Central memory CD4-positive, alpha-beta T cell (primary cell): ENCODE data around the gene ZFAND2B.
"Not testable (repeated sequence)": the region's sequence is repeated elsewhere in the genome, so short reads cannot be mapped to it uniquely, and the experiment has no call there.

Source experiments
- DNase-seq: peaks from one replicate; pipeline ENCODE4 v3.0.0; 2022

The ZFAND2B gene

GRCh38 chr2:219251656-219252055, 45.1 kb downstream of the ZFAND2B start:
- DNase-seq: no peak

DNA sequence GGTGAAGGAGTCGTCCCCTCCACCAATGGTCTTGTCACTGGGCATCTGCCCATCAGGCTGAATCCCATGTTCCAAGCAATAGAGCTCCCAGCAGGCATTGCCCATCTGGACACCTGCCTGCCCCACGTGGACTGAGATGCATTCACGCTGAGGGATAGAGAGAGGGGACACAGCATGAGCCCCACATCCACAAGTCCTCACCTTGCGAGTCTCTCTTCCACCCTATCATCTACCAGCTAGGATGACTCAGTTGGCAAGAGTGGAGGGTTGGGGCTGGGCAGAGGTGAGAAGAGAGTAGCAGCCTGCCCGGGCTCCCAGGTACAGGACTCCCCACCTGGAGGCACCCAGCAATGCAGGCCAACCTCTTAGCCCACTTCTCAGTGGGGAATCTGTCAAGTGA, 45.5 kb downstream of the ZFAND2B start:
- peak; percentile 18 for DNase-seq

DNA sequence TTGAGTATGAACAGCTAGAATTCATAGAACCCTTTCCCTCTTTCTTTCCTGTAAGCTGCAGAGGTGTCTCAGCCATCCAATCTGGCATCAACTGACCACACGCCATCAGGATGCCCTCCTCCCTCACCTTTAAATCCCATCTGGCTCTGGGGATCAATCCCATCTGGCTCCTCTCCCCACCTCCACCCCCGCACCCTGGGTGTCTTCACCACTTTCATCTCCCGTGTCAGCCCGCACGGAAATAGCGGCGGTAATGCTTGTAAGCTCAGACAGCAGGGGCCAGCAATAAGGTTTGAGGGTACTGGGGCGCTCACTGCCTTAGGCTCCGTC, 46.0 kb downstream of the ZFAND2B start:
- no peak for DNase-seq

GRCh38 chr2:219252900-219253752, 46.5 kb downstream of the ZFAND2B start, which contains the start of gene TUBA4B:
TUBA4B (plus strand) TSS chr2:219253243; CDS start chr2:219253408, 165 bp downstream.
- peak; percentile 50 for DNase-seq

- DNase-seq: peak; percentile 87
These were observed 47.4 kb downstream of the ZFAND2B start, which contains the start of gene TUBA4A for GRCh38 chr2:219253753-219254589. TUBA4A (minus strand) TSS chr2:219253918; CDS start chr2:219253858, 60 bp downstream.

DNA sequence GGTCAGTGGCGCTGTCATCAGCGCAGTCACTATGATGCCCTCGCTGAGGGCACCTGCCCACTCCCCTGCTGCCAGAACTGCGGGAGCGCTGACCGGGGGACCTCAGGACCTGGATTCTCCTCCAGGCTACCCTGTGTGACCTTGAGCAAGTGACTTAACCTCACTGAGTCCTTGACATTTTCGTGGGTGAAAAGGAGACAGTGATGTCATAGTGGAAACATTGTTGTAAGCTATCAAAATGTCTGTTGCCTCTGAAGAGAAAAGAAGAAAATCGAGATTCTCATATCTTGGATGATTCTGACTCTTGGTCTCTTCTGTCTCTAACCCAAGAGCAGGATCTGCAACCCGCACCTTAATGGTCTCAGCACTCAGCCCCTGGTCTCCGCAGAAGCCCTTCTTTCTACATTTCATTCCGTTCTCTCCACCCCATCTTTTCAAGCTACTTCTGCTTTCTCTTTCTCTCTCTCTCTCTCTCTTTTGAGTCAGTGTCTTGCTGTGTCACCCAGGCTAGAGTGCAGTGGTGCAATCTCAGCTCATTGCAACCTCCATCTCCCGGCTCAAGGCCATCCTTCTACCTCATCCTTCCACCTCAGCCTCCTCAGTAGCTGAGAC, 48.1 kb downstream of the ZFAND2B start:
- DNase-seq: peak; percentile 68

- DNase-seq: not testable (repeated sequence)
These were observed 52.4 kb downstream of the ZFAND2B start for GRCh38 chr2:219258942-219259341.
